ENCODE data around the gene SAMD9L. TPM values are rescaled to one million over a fixed set of nuclear protein-coding genes. Genes with fewer than 3 reads are reported as not detected.

The SAMD9L gene
- total RNA-seq, result 2.8 TPM

GRCh38 chr7:93148144-93148543, at the start of gene SAMD9L:
SAMD9L (minus strand) TSS chr7:93148385; CDS start chr7:93135971, 12,414 bp downstream.

GRCh38 chr7:93117852-93118530, 30.2 kb downstream of the SAMD9L start, which contains the start of gene SAMD9:
SAMD9 (minus strand) TSS chr7:93117979; CDS start chr7:93106097, 11,882 bp downstream.

Other genes with a start within 250 kb of the SAMD9L start
- 1.6 TPM for gene SAMD9, start 30.4 kb downstream of the SAMD9L start, total RNA-seq
- gene HEPACAM2, start 78.1 kb upstream of the SAMD9L start, total RNA-seq, result not detected
- 128 TPM for gene VPS50, start 84.0 kb upstream of the SAMD9L start, total RNA-seq

Measured in parietal lobe (tissue), 1 donor.